Measurements from ENCODE around the gene LGALS14. TPM values are rescaled to one million over a fixed set of nuclear protein-coding genes. Genes with fewer than 3 reads are reported as not detected.

The LGALS14 gene, protein sequence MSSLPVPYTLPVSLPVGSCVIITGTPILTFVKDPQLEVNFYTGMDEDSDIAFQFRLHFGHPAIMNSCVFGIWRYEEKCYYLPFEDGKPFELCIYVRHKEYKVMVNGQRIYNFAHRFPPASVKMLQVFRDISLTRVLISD
- total RNA-seq = not detected in 2 replicates

DNA sequence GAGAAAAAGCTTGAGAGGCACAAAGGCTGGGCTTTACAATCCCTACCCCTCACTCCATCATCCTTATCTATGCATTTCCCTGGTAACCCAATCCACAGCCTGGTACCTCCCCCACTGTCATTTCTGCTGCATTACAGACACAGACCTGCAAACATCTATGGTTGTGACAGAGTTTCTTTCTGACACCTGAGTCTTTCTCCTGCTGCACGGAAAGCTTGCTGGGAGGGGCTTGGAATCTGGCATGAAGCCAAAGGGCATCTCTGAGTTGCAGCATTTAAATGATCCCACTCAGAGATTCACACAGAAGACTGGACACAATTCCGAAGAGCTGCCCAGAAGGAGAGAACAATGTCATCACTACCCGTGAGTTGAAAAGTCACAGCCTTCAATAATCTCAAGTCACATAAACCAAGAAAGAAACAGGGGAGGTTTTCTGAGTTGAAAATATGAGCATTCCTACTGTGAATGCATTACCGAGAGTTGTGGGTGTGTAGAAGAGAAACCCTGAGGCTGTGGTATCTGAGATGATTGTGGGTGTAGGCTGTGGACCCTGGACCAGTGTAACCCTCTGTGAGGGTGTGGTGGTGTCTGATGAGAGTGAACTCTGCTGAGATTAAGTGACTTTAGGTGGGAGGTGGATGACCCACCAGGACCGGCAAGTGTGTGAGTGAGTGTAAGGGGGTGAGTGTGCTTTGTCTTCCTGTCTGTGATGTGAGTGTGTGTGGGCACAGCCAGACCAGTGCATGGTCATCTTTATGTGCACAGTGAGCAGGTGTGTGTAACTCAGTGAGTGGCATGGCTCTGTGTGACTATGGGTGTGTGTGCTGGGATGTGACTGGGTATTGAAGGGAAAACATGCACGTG, at the start of gene LGALS14:
Gene LGALS14 (plus strand): TSS at position 301 of the 864 bp plus-strand sequence. CDS start 48 bp downstream, at position 349.

DNA sequence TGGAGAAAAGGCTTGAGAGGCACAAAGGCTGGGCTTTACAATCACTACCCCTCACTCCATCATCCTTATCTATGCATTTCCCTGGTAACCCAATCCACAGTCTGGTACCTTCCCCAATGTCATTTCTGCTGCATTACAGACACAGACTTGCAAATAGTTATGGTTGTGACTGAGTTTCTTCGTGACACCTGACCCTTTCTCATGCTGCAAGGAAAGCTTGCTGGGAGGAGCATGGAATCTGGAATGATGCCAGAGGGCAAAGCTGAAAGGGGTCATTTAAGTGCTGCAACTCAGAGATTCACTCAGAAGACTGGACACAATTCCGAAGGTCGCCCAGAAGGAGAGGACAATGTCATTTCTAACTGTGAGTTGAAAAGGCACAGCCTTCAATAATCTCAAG, 48.7 kb upstream of the LGALS14 start, which contains the start of gene LGALS16:
Gene LGALS16 (plus strand): TSS at position 301 of the 400 bp plus-strand sequence. CDS start 49 bp downstream, at position 350.

DNA sequence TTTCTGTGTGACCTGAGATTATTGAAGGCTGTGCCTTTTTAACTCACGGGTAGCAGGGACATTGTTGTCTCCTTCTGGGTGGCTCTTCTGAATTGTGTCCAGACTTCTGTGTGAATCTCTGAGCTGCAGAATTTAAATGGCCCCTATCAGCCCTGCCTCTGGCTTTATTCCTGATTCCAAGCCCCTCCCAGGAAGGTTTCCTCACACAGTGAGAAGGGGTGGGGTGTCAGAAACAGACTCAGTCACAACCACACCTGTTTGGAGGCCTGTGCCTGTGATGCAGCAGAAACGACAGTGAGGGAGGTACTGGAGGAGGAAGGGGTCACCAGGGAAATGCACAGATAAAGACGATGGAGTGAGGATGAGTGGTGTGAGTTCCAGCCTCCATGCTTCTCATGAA, 33.6 kb downstream of the LGALS14 start, which contains the start of gene CLC:
Gene CLC (minus strand): TSS at position 139 of the 400 bp plus-strand sequence. CDS start 77 bp downstream, at position 62.

Other genes with a start within 250 kb of the LGALS14 start
- 57.5 and 84.0 TPM in 2 replicates for gene TIMM50, start 223.6 kb upstream of the LGALS14 start, total RNA-seq
- gene DLL3, start 205.5 kb upstream of the LGALS14 start, total RNA-seq = 0.12 and 0.55 TPM in 2 replicates
- gene SELENOV, start 189.3 kb upstream of the LGALS14 start, total RNA-seq = not detected in 2 replicates
- 4.5 and 7.5 TPM in 2 replicates for gene EID2B, start 171.6 kb upstream of the LGALS14 start, total RNA-seq
- gene EID2, start 164.3 kb upstream of the LGALS14 start, total RNA-seq = 10.2 and 16.3 TPM in 2 replicates
- not detected in 2 replicates for gene LGALS13, start 102.0 kb upstream of the LGALS14 start, total RNA-seq
- not detected in 2 replicates for gene LGALS16, start 48.6 kb upstream of the LGALS14 start, total RNA-seq
- gene CLC, start 33.5 kb downstream of the LGALS14 start, total RNA-seq = not detected in 2 replicates
- not detected in 2 replicates for gene LEUTX, start 74.4 kb downstream of the LGALS14 start, total RNA-seq
- gene DYRK1B, start 129.7 kb downstream of the LGALS14 start, total RNA-seq = 6.6 and 11.1 TPM in 2 replicates
- 284 and 485 TPM in 2 replicates for gene FBL, start 141.9 kb downstream of the LGALS14 start, total RNA-seq
- gene FCGBP, start 230.2 kb downstream of the LGALS14 start, total RNA-seq = 0.11 and 2.1 TPM in 2 replicates

All from uterine smooth muscle cell (primary cell).